ENCODE measurements around the gene URB2. TPM values are rescaled to one million over a fixed set of nuclear protein-coding genes. Genes with fewer than 3 reads are reported as not detected.
"Not testable (repeated sequence)": the region's sequence is repeated elsewhere in the genome, so short reads cannot be mapped to it uniquely, and the experiment has no call there.

The URB2 gene
- total RNA-seq, 4 donors from 2014 or later: 5.7 to 7.7 (median 6.3) TPM

DNA sequence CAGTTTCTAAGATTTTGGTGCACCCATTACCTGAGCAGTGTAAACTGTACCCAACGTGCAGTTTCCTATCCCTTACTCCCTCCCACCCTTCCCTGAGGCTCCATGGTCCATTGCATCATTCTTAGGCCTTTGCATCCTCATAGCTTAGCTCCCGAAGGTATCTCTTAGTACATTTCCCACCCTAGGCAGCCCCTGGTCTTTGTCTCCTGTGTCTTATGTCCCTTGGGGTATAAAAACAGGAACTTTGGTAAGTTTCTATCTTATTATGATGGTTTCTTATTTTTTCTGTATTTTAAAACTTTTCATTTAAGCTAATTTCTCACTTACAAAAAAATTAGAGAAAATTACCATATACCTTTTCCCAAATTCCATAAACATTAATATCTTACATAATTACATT is 78.1 kb downstream of the URB2 start:
- H3K4me3 ChIP-seq (ENCODE audit: low read depth, poor library complexity, severe bottlenecking): no peak overlapping the region
- TF ChIP-seq, protein P1, sequence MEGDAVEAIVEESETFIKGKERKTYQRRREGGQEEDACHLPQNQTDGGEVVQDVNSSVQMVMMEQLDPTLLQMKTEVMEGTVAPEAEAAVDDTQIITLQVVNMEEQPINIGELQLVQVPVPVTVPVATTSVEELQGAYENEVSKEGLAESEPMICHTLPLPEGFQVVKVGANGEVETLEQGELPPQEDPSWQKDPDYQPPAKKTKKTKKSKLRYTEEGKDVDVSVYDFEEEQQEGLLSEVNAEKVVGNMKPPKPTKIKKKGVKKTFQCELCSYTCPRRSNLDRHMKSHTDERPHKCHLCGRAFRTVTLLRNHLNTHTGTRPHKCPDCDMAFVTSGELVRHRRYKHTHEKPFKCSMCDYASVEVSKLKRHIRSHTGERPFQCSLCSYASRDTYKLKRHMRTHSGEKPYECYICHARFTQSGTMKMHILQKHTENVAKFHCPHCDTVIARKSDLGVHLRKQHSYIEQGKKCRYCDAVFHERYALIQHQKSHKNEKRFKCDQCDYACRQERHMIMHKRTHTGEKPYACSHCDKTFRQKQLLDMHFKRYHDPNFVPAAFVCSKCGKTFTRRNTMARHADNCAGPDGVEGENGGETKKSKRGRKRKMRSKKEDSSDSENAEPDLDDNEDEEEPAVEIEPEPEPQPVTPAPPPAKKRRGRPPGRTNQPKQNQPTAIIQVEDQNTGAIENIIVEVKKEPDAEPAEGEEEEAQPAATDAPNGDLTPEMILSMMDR (IDR thresholded peaks at IDR 0.05): no peak
- TF ChIP-seq POLR2A (IDR thresholded peaks at IDR 0.05): no peak
- intact Hi-C loops (cut with DNase I; ENCODE audit: low total_unique reads): no loop called here
- WGBS, 2 donors: 62 to 68% methylated on average over 2 of the region's 2 CpGs
- no peak for DNase-seq (ENCODE audit: low spot score in 2 of 2)

GRCh38 chr1:229705152-229705551 is 79.1 kb downstream of the URB2 start:
- WGBS, 2 donors: 83 to 91% methylated on average over 2 of the region's 2 CpGs
- DNase-seq (ENCODE audit: low spot score in 2 of 2); intact Hi-C loops (cut with DNase I; ENCODE audit: low total_unique reads); H3K4me3 ChIP-seq (ENCODE audit: low read depth, poor library complexity, severe bottlenecking): not testable (repeated sequence)

- DNase-seq (ENCODE audit: low spot score in 2 of 2); H3K4me3 ChIP-seq (ENCODE audit: low read depth, poor library complexity, severe bottlenecking); intact Hi-C loops (cut with DNase I; ENCODE audit: low total_unique reads): not testable (repeated sequence)
- WGBS, 2 donors: 43 to 49% methylated on average over 6 of the region's 6 CpGs
Observed at GRCh38 chr1:229707127-229707526, 81.1 kb downstream of the URB2 start.

- 80 to 82% methylated on average over 6 of the region's 6 CpGs for WGBS, 2 donors
- TF ChIP-seq, protein P1 (IDR thresholded peaks at IDR 0.05): no peak
- no peak for TF ChIP-seq POLR2A (IDR thresholded peaks at IDR 0.05)
- DNase-seq (ENCODE audit: low spot score in 2 of 2): no peak
- intact Hi-C loops (cut with DNase I; ENCODE audit: low total_unique reads): no loop called here
- H3K4me3 ChIP-seq (ENCODE audit: low read depth, poor library complexity, severe bottlenecking): no peak overlapping the region
Observed at GRCh38 chr1:229709500-229710013, 83.5 kb downstream of the URB2 start.

Other genes with a start within 250 kb of the URB2 start
- gene ACTA1, start 192.2 kb upstream of the URB2 start, total RNA-seq: 10 to 100 TPM in 1 of 4 donors, 1 to 10 TPM in 1, under 1 TPM in 2; 0.21 to 10.8 (median 1.7) TPM
- 10 to 100 TPM; 21.9 to 31.6 (median 26.9) TPM for gene NUP133, start 117.9 kb upstream of the URB2 start, total RNA-seq
- 10 to 100 TPM; 11.4 to 13.2 (median 12.2) TPM for gene ABCB10, start 67.5 kb upstream of the URB2 start, total RNA-seq
- 10 to 100 TPM in 2 of 4 donors, 1 to 10 TPM in 2; 7.5 to 15.7 (median 9.4) TPM for gene TAF5L, start 125 bp upstream of the URB2 start, total RNA-seq